HT-29 (cell line): Measurements from ENCODE around the gene GAS2L3. TPM values are rescaled to one million over a fixed set of nuclear protein-coding genes. Genes with fewer than 3 reads are reported as not detected.
"Not testable (repeated sequence)": the region's sequence is repeated elsewhere in the genome, so short reads cannot be mapped to it uniquely, and the experiment has no call there.

Experiments
- DNase-seq: peaks from one replicate; pipeline ENCODE4 v3.0.0-alpha.2; 2015; ENCODE audit warnings: low spot score
- total RNA-seq: library from RNA; depleted of rRNA; stranded (reverse); fragments of >200 nt; shearing (Covaris generic); gene quantifications from 2 replicates; pipeline ENCODE4 v1.2.3, GENCODE V29; 2014; rRNA removed

The GAS2L3 gene
- 6.2 and 6.8 TPM in 2 replicates for total RNA-seq

DNA sequence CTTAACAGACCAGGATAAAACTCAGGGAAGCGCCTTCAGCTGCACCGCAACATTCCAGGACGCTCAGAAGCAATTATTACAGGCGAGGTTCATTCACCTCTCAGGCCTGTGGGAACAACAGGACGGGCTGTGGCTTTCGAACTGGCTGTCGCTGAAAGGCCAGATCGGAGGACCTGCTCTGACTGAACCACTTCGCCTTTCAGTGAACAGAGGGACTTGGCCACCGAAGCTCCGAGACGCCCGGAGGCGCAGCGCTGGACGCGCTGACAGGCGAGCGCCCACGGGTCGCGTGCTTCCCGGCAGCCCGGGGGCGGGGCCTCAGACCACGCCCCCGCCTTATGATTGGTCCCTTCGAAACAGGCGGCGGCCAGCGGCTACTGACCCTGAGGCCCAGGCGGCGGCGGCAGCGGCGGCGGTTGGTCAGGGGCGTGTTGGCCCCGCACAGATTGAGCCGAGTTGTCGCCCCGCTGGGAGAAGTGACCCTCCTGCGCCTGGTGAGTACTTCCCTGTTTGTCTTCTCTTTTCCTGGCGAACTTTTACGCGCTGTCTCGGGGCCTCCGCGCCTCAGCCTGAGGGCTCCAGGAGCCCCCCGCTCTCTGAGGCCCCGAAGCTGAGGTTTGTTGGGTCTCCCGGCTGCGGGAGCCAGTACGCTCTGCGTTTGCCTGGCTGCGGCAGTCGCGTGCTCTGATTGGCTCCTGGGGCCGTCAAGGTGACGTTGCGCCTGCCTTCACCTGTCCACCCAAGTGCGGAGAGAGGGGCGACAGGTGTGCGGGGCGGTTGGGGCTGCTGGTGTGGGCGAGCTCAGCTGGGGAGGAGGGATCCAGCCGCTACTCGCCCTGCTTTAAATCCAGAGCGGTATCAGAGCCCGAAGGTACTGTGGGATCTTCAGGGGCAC, at the start of gene GAS2L3:
TSS of gene GAS2L3 (plus strand) at position 393 of the 895 bp plus-strand sequence. CDS start 21,221 bp downstream, outside the sequence.
- DNase-seq: peak; percentile 95

GRCh38 chr12:100528034-100528433, 45.5 kb upstream of the GAS2L3 start:
- DNase-seq: no peak

- DNase-seq: peak; percentile 43
Observed at GRCh38 chr12:100528471-100529127, 44.9 kb upstream of the GAS2L3 start.

GRCh38 chr12:100529756-100530350, 43.6 kb upstream of the GAS2L3 start:
- DNase-seq: no peak

- no peak for DNase-seq
Observed at GRCh38 chr12:100533376-100533775, 40.1 kb upstream of the GAS2L3 start.

- DNase-seq: no peak
Observed at GRCh38 chr12:100534625-100535227, 38.8 kb upstream of the GAS2L3 start.

- peak; percentile 57 for DNase-seq
Observed at GRCh38 chr12:100539202-100539601, 34.3 kb upstream of the GAS2L3 start.

DNA sequence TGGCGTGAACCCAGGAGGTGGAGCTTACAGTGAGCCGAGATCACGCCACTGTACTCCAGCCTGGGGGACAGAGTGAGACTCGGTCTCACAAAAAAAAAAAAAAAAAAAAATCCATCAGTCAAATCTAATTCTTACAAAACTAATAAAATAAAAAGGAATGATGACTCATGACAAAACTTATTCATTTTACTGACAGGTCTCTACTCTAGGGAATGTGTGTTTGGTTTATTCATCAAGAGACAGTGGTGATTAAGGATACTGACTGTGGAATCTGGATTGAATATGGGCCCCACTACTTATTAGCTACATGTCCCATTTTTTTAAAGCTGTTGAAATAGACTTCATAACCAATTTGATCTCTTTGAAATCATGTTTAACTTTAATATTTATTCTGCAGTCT, 29.3 kb upstream of the GAS2L3 start:
- no peak for DNase-seq

GRCh38 chr12:100545092-100545491, 28.4 kb upstream of the GAS2L3 start:
- no peak for DNase-seq

DNA sequence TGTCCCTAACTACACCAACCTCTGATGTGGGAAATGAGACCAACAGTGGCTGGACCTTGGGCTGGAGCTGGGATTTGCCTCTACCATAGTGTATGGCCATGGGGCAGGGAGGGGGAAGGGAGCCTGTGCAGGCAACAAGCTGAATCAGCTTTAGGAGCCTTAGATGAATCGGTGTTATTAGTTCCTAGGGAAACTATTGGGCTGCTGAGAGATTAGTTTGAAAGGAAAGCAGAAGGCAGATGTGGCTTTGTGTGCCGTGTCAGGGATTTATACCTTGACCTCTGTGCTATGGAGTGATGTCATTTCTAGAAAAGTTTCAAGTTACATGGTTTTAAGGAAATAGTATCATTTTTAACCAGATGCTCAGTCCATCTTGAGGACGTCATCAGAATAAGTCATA, 19.5 kb upstream of the GAS2L3 start:
- no peak for DNase-seq

DNA sequence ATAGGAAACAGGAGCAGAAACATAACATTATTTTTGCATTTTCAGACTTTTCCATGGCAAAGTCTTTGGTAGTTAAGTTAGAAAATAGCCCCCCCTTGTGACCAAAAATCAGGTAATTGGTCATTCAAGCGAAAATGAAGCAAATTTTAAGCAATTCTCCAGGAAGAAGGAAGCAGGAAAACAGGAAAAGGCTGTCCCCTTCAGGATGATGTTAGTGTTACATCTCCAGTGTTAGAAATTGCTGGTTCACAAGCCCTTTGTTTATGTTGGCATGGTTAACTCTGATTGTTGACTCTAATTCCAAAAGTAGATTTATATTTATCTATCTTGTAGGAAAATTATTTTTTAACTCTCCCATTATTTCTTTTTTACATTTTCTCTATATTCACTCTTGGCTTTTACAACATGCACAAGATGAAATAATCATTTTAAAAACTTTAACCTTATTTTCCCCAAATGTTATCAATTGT, 18.8 kb upstream of the GAS2L3 start:
- DNase-seq: peak; percentile 91

GRCh38 chr12:100555722-100556121, 17.8 kb upstream of the GAS2L3 start:
- DNase-seq: no peak

DNA sequence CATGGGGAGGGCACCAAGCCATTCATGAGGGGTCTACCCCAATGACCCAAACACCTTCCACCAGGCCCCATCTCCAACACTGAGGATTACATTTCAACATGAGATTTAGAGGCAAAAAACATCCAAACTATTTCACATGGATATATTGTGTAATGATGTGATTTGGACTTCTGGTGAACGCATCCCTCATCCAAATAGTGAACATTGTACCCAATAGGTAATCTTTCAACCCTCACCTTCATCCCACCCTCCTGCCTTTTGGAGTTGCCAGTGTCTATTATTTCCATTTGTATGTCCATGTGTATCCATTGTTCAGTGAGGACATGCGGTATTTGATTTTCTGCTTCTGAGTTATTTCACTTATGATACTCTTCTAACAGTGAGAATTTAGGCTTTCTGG, 16.1 kb upstream of the GAS2L3 start:
- no peak for DNase-seq

DNA sequence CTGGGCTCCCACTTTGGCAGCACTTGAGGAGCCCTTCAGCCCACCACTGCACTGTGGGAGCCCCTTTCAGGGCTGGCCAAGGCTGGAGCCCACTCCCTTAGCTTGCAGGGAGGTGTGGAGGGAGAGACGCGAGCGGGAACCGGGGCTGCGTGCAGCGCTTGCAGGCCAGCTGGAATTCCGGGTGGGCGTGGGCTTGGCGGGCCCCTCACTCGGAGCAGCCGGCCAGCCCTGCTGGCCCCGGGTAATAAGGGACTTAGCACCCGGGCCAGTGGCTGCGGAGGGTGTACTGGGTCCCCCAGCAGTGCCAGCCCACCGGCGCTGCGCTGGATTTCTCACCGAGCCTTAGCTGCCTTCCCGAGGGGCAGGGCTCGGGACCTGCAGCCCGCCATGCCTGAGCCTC, 14.2 kb upstream of the GAS2L3 start:
- DNase-seq: not testable (repeated sequence)

DNA sequence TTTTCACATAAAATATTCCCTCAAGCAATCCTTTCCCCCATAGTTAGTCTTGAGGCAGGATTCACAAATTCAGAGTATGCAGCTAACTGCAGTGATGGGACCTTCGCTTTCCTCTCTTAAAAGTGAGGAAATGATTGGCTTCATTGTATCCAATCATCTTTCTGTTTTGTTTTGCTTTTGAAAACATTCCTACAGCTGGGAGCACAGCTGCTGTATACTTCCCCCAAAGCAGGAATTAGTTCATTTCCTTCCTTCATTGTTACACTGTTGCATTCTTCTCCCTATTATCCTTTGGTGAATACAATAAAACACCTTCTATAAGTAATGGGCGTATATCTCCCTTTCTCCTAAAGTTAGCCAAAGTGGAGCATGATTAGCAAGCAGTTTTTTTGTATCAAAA, 9.4 kb upstream of the GAS2L3 start:
- DNase-seq: no peak

- DNase-seq: no peak
Observed at GRCh38 chr12:100564905-100565467, 8.5 kb upstream of the GAS2L3 start.

DNA sequence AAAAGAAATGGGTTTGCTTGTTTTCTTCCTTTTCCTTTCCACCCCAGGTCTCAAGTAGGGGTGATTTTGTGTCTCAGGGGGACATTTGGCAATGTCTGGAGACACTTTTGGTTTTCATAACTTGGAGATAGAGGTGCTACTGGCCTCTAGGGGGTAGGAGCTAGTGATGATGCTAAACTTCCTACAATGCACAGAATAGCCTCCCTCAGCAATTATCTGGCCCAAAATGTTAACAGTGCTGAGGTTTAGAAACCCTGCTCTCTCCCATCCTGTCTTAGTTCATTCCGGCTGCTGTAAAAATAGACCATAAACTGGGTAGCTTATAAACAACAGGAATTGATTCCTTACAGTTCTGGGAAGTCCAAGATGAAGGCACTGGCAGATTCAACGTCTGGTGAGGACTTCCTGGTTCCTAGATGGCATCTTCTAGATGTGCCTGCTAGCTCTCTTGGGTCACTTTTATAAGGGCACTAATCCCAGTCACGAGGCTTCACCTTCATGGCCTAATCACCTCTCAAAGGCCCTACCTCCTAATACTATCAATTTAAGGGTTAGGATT, 7.4 kb upstream of the GAS2L3 start:
- no peak for DNase-seq

GRCh38 chr12:100566887-100567637, 6.4 kb upstream of the GAS2L3 start:
- DNase-seq: no peak

DNA sequence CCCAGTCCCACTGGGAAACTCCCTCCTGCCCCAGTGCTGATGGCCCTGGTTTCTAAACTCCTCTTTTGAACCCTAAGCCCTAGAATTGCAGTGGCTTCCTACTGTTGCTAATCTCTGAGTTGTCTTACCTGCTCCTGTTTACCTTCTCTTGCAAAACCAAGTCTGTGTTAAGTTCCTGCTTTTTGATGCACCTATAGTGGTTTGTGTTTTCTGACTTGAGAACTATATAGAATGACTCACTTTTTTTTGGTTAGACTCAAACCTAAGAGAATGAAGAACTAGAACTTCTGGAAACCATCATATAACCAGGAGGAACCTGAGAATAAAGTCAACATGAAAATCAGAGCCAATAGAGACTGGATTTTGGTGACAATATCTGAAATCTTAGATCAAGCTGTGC, 5.5 kb upstream of the GAS2L3 start:
- no peak for DNase-seq

GRCh38 chr12:100572184-100572583, 1.3 kb upstream of the GAS2L3 start:
- no peak for DNase-seq
